DMS53 treated with DMSO at 0.1 percent for 48 hours (cell line): ENCODE data around the gene WBP2.

Source experiments
- DNase-seq: peaks from one replicate; lab custom pipeline; 2025; ENCODE audit not compliant: unreplicated experiment; lab: John Stamatoyannopoulos, UW

WBP2 gene

GRCh38 chr17:75845058-75845711 lies 9.9 kb downstream of the WBP2 start:
- no peak for DNase-seq

- no peak for DNase-seq
These were observed 10.5 kb downstream of the WBP2 start for GRCh38 chr17:75844530-75845057.

GRCh38 chr17:75843577-75844529 lies 11.3 kb downstream of the WBP2 start, which contains the start of gene UNC13D:
Gene UNC13D, minus strand, starts transcription at chr17:75844404. Its CDS starts 67 bp downstream, at chr17:75844337.
- no peak for DNase-seq

GRCh38 chr17:75842963-75843576 lies 12.1 kb downstream of the WBP2 start:
- DNase-seq, result no peak

GRCh38 chr17:75842411-75842810 lies 12.7 kb downstream of the WBP2 start:
- DNase-seq, result no peak

- no peak for DNase-seq
These were observed 14.4 kb downstream of the WBP2 start for GRCh38 chr17:75840799-75841164.

GRCh38 chr17:75839942-75840798 lies 15.0 kb downstream of the WBP2 start:
- DNase-seq, result no peak

DNA sequence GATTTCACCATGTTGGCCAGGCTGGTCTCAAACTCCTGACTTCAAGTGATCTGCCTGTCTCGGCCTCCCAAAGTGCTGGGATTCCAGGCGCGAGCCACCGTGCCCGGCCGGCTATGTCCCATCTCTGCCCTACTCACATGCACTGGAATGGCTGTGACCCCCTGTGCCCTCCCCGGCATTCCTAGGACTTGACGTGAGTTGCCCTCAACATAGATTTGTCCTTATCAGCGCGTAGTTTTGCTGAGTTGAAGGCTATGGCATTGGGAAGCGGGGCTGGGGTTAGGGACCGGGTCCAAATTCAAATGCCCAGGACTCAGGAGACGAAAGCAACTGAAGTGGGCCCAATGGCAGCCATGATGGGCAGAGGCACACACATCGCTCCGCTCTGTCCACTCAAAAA lies 16.7 kb downstream of the WBP2 start:
- no peak for DNase-seq

GRCh38 chr17:75837899-75838298 lies 17.2 kb downstream of the WBP2 start:
- DNase-seq, result no peak

GRCh38 chr17:75836605-75837004 lies 18.5 kb downstream of the WBP2 start:
- DNase-seq, result no peak

DNA sequence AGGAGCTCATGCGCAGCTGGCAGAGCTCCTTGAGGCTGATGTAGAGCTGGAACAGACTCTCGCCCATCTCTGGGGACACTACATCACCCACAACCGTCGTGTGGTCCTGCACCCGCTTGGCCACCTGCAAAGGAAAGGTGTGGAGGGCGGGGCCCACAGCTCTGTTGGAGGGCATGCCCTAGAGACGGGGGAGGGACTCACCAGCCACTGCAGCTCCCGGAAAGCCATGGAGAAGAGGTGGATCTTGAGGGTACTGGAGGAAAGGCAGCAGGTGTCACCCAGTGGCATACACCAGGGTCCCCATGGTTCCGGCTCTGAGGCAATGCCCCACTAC lies 19.5 kb downstream of the WBP2 start:
- no peak for DNase-seq

GRCh38 chr17:75834928-75835653 lies 20.0 kb downstream of the WBP2 start:
- DNase-seq, result no peak

- no peak for DNase-seq
These were observed 20.7 kb downstream of the WBP2 start for GRCh38 chr17:75834279-75834920.

DNA sequence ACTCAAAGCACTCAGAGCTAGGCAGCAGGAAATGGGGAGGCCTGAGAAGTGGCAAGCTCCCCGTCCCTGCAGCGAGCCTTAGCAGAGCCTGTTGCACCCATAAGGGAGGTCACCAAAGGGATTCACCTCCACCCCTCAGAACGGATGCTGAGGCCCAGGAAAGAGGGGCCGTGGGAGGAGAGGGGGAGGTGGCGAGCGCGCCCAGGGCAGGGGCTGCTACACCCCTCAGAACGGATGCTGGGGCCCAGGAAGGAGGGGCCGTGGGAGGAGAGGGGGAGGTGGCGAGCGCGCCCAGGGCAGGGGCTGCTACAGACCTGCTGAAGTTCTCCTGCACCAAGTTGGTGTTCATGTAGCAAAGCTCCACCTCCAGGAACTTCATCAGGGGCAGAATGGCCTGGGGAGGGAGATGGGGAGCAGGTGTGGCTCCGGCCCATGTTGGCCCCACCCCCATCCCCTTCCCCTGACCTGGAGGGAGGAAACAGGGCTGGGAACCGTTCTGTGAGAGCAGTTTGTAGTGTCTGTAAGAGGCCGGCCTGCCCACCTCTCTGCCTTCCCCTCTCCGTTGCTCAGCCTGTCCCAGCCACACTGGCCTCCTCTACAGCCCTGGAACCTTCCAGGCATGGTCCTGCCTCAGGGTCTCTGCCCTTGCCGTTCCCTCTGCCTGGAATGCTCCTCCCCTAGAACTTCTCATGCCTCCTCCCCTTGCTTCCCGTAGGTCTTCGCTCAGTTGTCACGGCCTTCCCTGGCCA lies 22.3 kb downstream of the WBP2 start:
- DNase-seq, result no peak

GRCh38 chr17:75832164-75832651 lies 22.9 kb downstream of the WBP2 start:
- DNase-seq, result no peak

- no peak for DNase-seq
These were observed 24.0 kb downstream of the WBP2 start for GRCh38 chr17:75831032-75831571.

DNA sequence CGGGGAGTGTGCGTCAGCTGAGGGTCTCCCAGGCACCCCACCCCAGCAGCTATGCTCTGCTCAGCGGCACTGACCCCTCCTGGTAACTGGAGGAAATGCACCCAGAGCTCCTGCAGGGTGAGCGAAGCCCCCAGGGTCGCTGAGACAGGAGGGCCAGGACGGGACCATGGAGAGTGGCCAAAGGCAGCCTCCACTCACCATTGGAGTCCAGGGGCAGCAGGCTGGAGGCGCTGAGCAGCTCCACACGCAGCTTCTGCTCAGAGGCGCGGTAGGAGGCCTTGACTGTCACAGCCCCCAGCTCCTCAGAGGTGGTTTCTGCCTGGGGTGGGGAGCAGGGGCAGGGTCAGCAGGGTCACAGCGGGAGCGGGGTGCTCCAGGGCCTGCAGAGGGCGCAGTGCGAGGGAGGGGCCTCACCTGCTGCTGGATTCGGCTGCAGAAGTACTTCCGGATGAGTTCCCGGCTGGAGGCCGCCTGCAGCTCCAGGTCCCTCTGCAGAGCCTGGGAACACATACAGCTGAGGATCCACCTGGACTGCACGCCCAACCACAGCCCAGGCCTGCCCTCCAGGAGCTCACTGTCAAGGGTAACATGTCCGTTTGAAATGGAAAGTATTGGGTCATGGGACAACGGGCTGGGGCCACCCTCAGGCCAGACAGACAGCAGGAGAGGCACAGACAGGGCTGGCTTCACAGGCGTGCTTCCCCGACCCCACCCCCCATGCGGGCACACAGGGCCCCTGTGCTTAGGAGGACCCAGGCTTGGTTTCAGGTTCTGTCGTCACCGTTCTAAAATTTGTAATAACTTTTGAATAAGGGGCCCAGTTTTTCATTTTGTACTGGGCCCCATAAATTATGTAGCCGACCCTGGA lies 24.7 kb downstream of the WBP2 start:
- no peak for DNase-seq

GRCh38 chr17:75829747-75830146 lies 25.4 kb downstream of the WBP2 start:
- no peak for DNase-seq
